Transverse colon (tissue), 4 donors: ENCODE measurements around the gene NUP93. TPM values are rescaled to one million over a fixed set of nuclear protein-coding genes. Genes with fewer than 3 reads are reported as not detected.
A peak's percentile ranks its signal among the peaks of the same experiment; 100 is the strongest.

Experiments used
- DNase-seq: peaks from one replicate; pipeline ENCODE4 v3.0.0-alpha.2; 2019
- H3K27ac ChIP-seq, 4 donors: fragments of 200-600 bp; sonication (generic); 2 replicates each; pipeline ENCODE4 v1.5.1; 2016 to 2018; ENCODE audit warnings: inconsistent platforms in 4 of 4
- H3K27me3 ChIP-seq: fragments of 200-600 bp; sonication (generic); 2 replicates; pipeline ENCODE4 v1.5.1; 2017; ENCODE audit warnings: inconsistent platforms
- H3K36me3 ChIP-seq, 4 donors: fragments of 200-600 bp; sonication (generic); 2 replicates each; pipeline ENCODE4 v1.5.1; 2017 to 2019; ENCODE audit warnings: inconsistent platforms in 4 of 4
- H3K4me1 ChIP-seq, 4 donors: fragments of 200-600 bp; sonication (generic); 2 replicates each; pipeline ENCODE4 v1.5.1; 2017 to 2020; ENCODE audit warnings: inconsistent platforms in 4 of 4
- H3K4me3 ChIP-seq, 4 donors: fragments of 200-600 bp; sonication (generic); 1 replicate in 1 of 4; 2 replicates in 3 of 4; pipeline versions ENCODE4 v1.5.1 to v1.6.1; 2017 to 2019; ENCODE audit warnings: inconsistent platforms in 4 of 4
- H3K9me3 ChIP-seq, 2 donors: fragments of 200-600 bp; sonication (generic); 2 replicates each; pipeline ENCODE4 v1.5.1; 2017 to 2019; ENCODE audit warnings: inconsistent platforms in 2 of 2
- EP300 ChIP-seq: sonication (generic); formaldehyde crosslinking; IDR thresholded peaks from one replicate; pipeline ENCODE4 v1.6.1; 2017; ENCODE audit warnings: antibody characterized with exemption, low read depth
- POLR2A ChIP-seq: fragments of 450-650 bp; IDR thresholded peaks from one replicate; pipeline ENCODE4 v1.6.1; 2016; ENCODE audit warnings: antibody characterized with exemption, mild to moderate bottlenecking, moderate library complexity
- POLR2AphosphoS5 ChIP-seq, 3 donors: sonication (generic); formaldehyde crosslinking; IDR thresholded peaks; one replicate each; pipeline ENCODE4 v1.6.1; 2016; ENCODE audit warnings: antibody characterized with exemption in 3 of 3
- WGBS, 2 donors: methylation state at CpG; one replicate each; pipeline ENCODE4 v1.1.5; 2018; ENCODE audit warnings: low coverage in 1 of 2; 5-methylcytosine and 5-hydroxymethylcytosine counted together
- in situ Hi-C, 4 donors: fragments of 200-750 bp; cut with MboI; loops; one replicate each; pipeline versions ENCODE4 v1.15.0 to v1.15.1; 2017; ENCODE audit warnings: low sequenced_read_pairs in 3 of 4, low pct_ligation_motif_present in 1 of 4, low pct_unique_long_range_greater_than_20kb in 1 of 4
- intact Hi-C: fragments of 100-400 bp; cut with DNase I; formaldehyde crosslinking; loops from one replicate; pipeline ENCODE4 v1.15.1; 2023; ENCODE audit warnings: low total_unique reads
- total RNA-seq, 4 donors: library from RNA; depleted of rRNA; stranded (reverse); fragments of >200 nt; gene quantifications; one replicate each; pipeline ENCODE4 v1.1.0, GENCODE V29; 2016
- TF ChIP-seq, protein P1 (sequence below), 5 experiments: fragments of 200-600 bp in 3 of 5; fragments of 450-650 bp in 2 of 5; sonication (generic) in 3 of 5; IDR thresholded peaks; 1 replicate in 2 of 5; 2 replicates in 3 of 5; pipeline ENCODE4 v1.5.1; 2016 to 2017; ENCODE audit warnings: antibody characterized with exemption in 5 of 5, inconsistent platforms in 3 of 5, mild to moderate bottlenecking in 2 of 5, moderate library complexity in 1 of 5

Gene NUP93
- total RNA-seq, 4 donors from 2014 or later, result 8.6 to 42.4 (median 20.6) TPM

DNA sequence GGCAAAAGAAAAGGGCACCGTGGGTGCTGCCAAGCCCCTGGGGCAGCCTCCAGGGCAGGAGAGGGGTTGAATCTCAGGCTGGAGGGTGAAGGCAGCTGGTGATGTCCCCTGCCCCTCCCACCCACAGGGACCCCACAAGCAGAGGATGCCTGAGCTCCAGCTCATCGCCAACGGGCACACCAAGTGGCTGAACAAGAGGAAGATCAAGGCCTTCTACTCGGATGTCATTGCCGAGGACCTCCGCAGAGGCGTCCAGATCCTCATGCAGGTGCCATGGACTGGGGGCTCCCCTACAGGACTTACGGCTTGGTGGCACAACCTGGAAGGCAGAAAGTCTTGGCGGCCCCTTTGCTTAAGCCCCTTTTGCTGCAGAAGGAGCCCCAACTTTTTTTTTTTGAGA lies 156.9 kb downstream of the NUP93 start:
- Histone ChIP-seq H3K4me1 (no peaks in the 10 kb centered on the region), H3K27ac (no peak overlapping the region), H3K36me3 (no peaks in the 10 kb centered on the region), H3K27me3 (no peaks in the 10 kb centered on the region), H3K9me3 (no peaks in the 10 kb centered on the region), H3K4me3 (no peak overlapping the region)
- no peak for DNase-seq
- no peak for TF ChIP-seq POLR2A
- TF ChIP-seq, protein P1, sequence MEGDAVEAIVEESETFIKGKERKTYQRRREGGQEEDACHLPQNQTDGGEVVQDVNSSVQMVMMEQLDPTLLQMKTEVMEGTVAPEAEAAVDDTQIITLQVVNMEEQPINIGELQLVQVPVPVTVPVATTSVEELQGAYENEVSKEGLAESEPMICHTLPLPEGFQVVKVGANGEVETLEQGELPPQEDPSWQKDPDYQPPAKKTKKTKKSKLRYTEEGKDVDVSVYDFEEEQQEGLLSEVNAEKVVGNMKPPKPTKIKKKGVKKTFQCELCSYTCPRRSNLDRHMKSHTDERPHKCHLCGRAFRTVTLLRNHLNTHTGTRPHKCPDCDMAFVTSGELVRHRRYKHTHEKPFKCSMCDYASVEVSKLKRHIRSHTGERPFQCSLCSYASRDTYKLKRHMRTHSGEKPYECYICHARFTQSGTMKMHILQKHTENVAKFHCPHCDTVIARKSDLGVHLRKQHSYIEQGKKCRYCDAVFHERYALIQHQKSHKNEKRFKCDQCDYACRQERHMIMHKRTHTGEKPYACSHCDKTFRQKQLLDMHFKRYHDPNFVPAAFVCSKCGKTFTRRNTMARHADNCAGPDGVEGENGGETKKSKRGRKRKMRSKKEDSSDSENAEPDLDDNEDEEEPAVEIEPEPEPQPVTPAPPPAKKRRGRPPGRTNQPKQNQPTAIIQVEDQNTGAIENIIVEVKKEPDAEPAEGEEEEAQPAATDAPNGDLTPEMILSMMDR (IDR thresholded peaks at IDR 0.05), result no peak
- no peak for TF ChIP-seq POLR2AphosphoS5 (IDR thresholded peaks at IDR 0.05)
- TF ChIP-seq EP300, result no peak
- intact Hi-C loops (no loop called here), in situ Hi-C loops (no loop called here)
- 83% methylated on average over 9 of the region's 9 CpGs; no CpG with 5 or more reads in 1 of the 2 donors for WGBS, 2 donors

DNA sequence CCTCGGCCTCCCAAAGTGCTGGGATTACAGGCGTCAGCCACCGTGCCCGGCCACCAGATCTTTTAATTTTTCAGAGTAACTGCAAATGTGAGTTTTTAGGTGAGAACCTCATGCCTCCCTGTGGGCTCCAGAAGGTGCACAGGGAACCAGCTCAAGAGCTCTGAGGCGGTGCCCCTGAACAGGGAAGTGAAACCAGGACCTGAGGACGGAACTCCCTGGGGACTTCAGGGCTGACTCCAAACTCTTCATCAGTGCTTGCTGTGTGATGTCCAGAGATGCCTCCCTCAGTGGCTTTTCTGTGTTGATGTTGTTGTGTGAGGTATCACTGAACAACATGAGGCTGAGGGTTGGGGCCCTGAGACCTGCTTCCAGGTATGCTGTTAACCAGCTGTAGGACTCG lies 158.9 kb downstream of the NUP93 start:
- H3K27ac ChIP-seq, result no peak overlapping the region
- no peaks in the 10 kb centered on the region for H3K4me1 ChIP-seq
- WGBS, 2 donors, result 91 to 100% methylated on average over 1 to 7 of the region's 7 CpGs
- in situ Hi-C loops, result no loop called here
- TF ChIP-seq, protein P1 (IDR thresholded peaks at IDR 0.05), result no peak
- H3K9me3 ChIP-seq, result no peaks in the 10 kb centered on the region
- intact Hi-C loops, result no loop called here
- no peak overlapping the region for H3K4me3 ChIP-seq
- peak; percentile 54 for DNase-seq
- H3K27me3 ChIP-seq, result no peaks in the 10 kb centered on the region
- H3K36me3 ChIP-seq, result no peaks in the 10 kb centered on the region

- Histone ChIP-seq H3K36me3 (no peaks in the 10 kb centered on the region), H3K27me3 (no peaks in the 10 kb centered on the region), H3K4me1 (no peaks in the 10 kb centered on the region), H3K9me3 (no peaks in the 10 kb centered on the region), H3K4me3 (no peak overlapping the region), H3K27ac (no peak overlapping the region)
- in situ Hi-C loops, result no loop called here
- intact Hi-C loops, result no loop called here
- WGBS, 2 donors, result 86% methylated on average over 5 of the region's 5 CpGs; no CpG with 5 or more reads in 1 of the 2 donors
- TF ChIP-seq, protein P1 (IDR thresholded peaks at IDR 0.05), result no peak
- peak; percentile 38 for DNase-seq
Measured at GRCh38 chr16:56889206-56889605, 159.3 kb downstream of the NUP93 start.

DNA sequence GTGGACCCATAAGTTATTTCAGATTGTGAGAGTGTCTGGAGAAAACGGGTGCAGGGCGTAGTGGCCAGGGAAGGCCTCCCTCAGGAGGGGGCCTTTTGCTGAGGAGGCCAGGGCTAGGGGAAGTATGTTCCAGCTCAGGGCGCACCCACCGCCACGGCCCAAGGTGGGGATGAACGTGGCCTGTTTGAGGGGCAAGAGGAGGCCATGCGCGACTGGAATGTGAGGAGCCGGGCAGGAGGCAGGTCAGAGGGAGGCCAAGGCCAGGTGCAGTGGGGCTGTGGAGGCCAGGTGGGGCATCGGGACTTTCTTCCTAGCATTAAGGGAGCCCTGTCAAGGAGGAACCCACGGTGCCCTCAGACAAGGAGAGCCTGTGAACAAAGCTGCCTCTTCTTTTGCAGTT lies 161.8 kb downstream of the NUP93 start:
- no peak overlapping the region for H3K4me3 ChIP-seq
- TF ChIP-seq POLR2AphosphoS5 (IDR thresholded peaks at IDR 0.05), result no peak
- TF ChIP-seq POLR2A, result no peak
- no peak for TF ChIP-seq EP300
- TF ChIP-seq, protein P1 (IDR thresholded peaks at IDR 0.05), result no peak
- H3K4me1 ChIP-seq, result no peaks in the 10 kb centered on the region
- 77% methylated on average over 11 of the region's 11 CpGs; no CpG with 5 or more reads in 1 of the 2 donors for WGBS, 2 donors
- H3K9me3 ChIP-seq, result no peaks in the 10 kb centered on the region
- intact Hi-C loops (no loop called here), in situ Hi-C loops (no loop called here)
- no peaks in the 10 kb centered on the region for H3K36me3 ChIP-seq
- H3K27ac ChIP-seq, result no peak overlapping the region
- no peak for DNase-seq
- no peaks in the 10 kb centered on the region for H3K27me3 ChIP-seq
